ENCODE results near the gene BLACAT1. TPM values are rescaled to one million over a fixed set of nuclear protein-coding genes. Genes with fewer than 3 reads are reported as not detected.

BLACAT1 gene
- total RNA-seq, 1 donor: not detected

GRCh38 chr1:205456383-205456867 lies 580 bp upstream of the BLACAT1 start:
- H3K4me3 ChIP-seq (ENCODE audit: low read depth, low read length): no peak overlapping the region
- no peak for TF ChIP-seq CTCF (IDR thresholded peaks at IDR 0.05; ENCODE audit: insufficient read depth, low read depth, low read length)
- no peak for DNase-seq (ENCODE audit: low read depth)

GRCh38 chr1:205454903-205455335 lies 926 bp downstream of the BLACAT1 start:
- TF ChIP-seq CTCF (IDR thresholded peaks at IDR 0.05; ENCODE audit: insufficient read depth, low read depth, low read length): peak; percentile 16
- DNase-seq (ENCODE audit: low read depth): no peak
- H3K4me3 ChIP-seq (ENCODE audit: low read depth, low read length): no peak overlapping the region

- TF ChIP-seq CTCF (IDR thresholded peaks at IDR 0.05; ENCODE audit: insufficient read depth, low read depth, low read length): no peak
- DNase-seq (ENCODE audit: low read depth): no peak
- no peak overlapping the region for H3K4me3 ChIP-seq (ENCODE audit: low read depth, low read length)
These were observed 2.4 kb downstream of the BLACAT1 start for GRCh38 chr1:205453466-205453865.

GRCh38 chr1:205452933-205453332 lies 2.9 kb downstream of the BLACAT1 start:
- TF ChIP-seq CTCF (IDR thresholded peaks at IDR 0.05; ENCODE audit: insufficient read depth, low read depth, low read length): no peak
- no peak overlapping the region for H3K4me3 ChIP-seq (ENCODE audit: low read depth, low read length)
- DNase-seq (ENCODE audit: low read depth): no peak

- TF ChIP-seq CTCF (IDR thresholded peaks at IDR 0.05; ENCODE audit: insufficient read depth, low read depth, low read length): no peak
- no peak for DNase-seq (ENCODE audit: low read depth)
- no peak overlapping the region for H3K4me3 ChIP-seq (ENCODE audit: low read depth, low read length)
These were observed 3.5 kb downstream of the BLACAT1 start for GRCh38 chr1:205452364-205452763.

GRCh38 chr1:205451759-205452164 lies 4.1 kb downstream of the BLACAT1 start:
- no peak for DNase-seq (ENCODE audit: low read depth)
- no peak for TF ChIP-seq CTCF (IDR thresholded peaks at IDR 0.05; ENCODE audit: insufficient read depth, low read depth, low read length)
- no peak overlapping the region for H3K4me3 ChIP-seq (ENCODE audit: low read depth, low read length)

- no peak for TF ChIP-seq CTCF (IDR thresholded peaks at IDR 0.05; ENCODE audit: insufficient read depth, low read depth, low read length)
- DNase-seq (ENCODE audit: low read depth): no peak
- H3K4me3 ChIP-seq (ENCODE audit: low read depth, low read length): no peak overlapping the region
These were observed 4.6 kb downstream of the BLACAT1 start for GRCh38 chr1:205451202-205451601.

Measured in fibroblast of villous mesenchyme (primary cell).